AG09309 (cell line): ENCODE data around the gene GRIK1.

Experiments
- DNase-seq: peaks from one replicate; pipeline ENCODE4 v3.0.0-alpha.2; 2010; ENCODE audit warnings: low read depth
- H3K4me3 ChIP-seq: 2 replicates; pipeline ENCODE4 v1.5.1; 2011; ENCODE audit warnings: mild to moderate bottlenecking, low read depth, low read length, moderate library complexity; ENCODE audit not compliant: control insufficient read depth
- CTCF ChIP-seq: IDR thresholded peaks from 2 replicates; pipeline ENCODE4 v1.5.1; 2011; ENCODE audit warnings: mild to moderate bottlenecking, low read depth, low read length, inconsistent platforms; ENCODE audit not compliant: insufficient read depth, control insufficient read depth; ENCODE audit errors: missing control alignments

The GRIK1 gene

GRCh38 chr21:29684106-29684505 lies 255.7 kb downstream of the GRIK1 start:
- DNase-seq: no peak
- H3K4me3 ChIP-seq: no peak overlapping the region
- TF ChIP-seq CTCF: no peak

- no peak for DNase-seq
- H3K4me3 ChIP-seq: no peak overlapping the region
- TF ChIP-seq CTCF: no peak
Observed at GRCh38 chr21:29682800-29683199, 257.0 kb downstream of the GRIK1 start.

- TF ChIP-seq CTCF: no peak
- no peak overlapping the region for H3K4me3 ChIP-seq
- DNase-seq: no peak
Observed at GRCh38 chr21:29680273-29680672, 259.5 kb downstream of the GRIK1 start.

- DNase-seq: no peak
- no peak for TF ChIP-seq CTCF
- H3K4me3 ChIP-seq: no peak overlapping the region
Observed at GRCh38 chr21:29678626-29679025, 261.2 kb downstream of the GRIK1 start.

GRCh38 chr21:29677326-29677725 lies 262.5 kb downstream of the GRIK1 start:
- no peak for DNase-seq
- no peak for TF ChIP-seq CTCF

GRCh38 chr21:29676395-29676794 lies 263.4 kb downstream of the GRIK1 start:
- no peak overlapping the region for H3K4me3 ChIP-seq
- no peak for TF ChIP-seq CTCF
- DNase-seq: no peak

More at GRCh38 chr21:29677326-29677725, 262.5 kb downstream of the GRIK1 start:
- no peak overlapping the region for H3K4me3 ChIP-seq

GRCh38 chr21:29675451-29675850 lies 264.3 kb downstream of the GRIK1 start:
- no peak for DNase-seq
- no peak for TF ChIP-seq CTCF
- H3K4me3 ChIP-seq: no peak overlapping the region
